K562 (cell line): ENCODE data around the gene HNRNPH3. TPM values are rescaled to one million over a fixed set of nuclear protein-coding genes. Genes with fewer than 3 reads are reported as not detected.

Experiments
- ARID3A ChIP-seq: IDR thresholded peaks from 2 replicates; pipeline ENCODE4 v1.6.1; 2012; ENCODE audit warnings: low read depth, low read length, improper control_type of control experiment, borderline replicate concordance
- DPF2 ChIP-seq: fragments of 450-650 bp; IDR thresholded peaks from 2 replicates; pipeline ENCODE4 v1.6.1; 2016
- EP400 ChIP-seq: fragments of 450-650 bp; IDR thresholded peaks from 2 replicates; pipeline ENCODE4 v1.6.1; 2017; ENCODE audit warnings: antibody characterized with exemption, mild to moderate bottlenecking, moderate library complexity
- HMG20A ChIP-seq: fragments of 450-650 bp; formaldehyde crosslinking; conservative IDR thresholded peaks from 2 replicates; pipeline ENCODE4 v1.4.0; 2020; ENCODE audit warnings: mild to moderate bottlenecking, mixed read lengths
- MAFG ChIP-seq: fragments of 450-650 bp; conservative IDR thresholded peaks from 2 replicates; pipeline ENCODE4 v1.6.1; 2016; ENCODE audit warnings: missing genetic modification characterization, missing compliant biosample characterization
- NCOR1 ChIP-seq: fragments of 450-650 bp; IDR thresholded peaks from 2 replicates; pipeline ENCODE4 v1.6.1; 2016; ENCODE audit warnings: mild to moderate bottlenecking, moderate library complexity
- POLR3A ChIP-seq: IDR thresholded peaks from 2 replicates; pipeline ENCODE4 v1.6.1; 2011; ENCODE audit warnings: borderline replicate concordance, mild to moderate bottlenecking, moderate library complexity; ENCODE audit not compliant: insufficient read length, insufficient read depth; ENCODE audit errors: extremely low read depth
- RAD51 ChIP-seq: fragments of 450-650 bp; IDR thresholded peaks from 2 replicates; pipeline ENCODE4 v1.7.1; 2016; ENCODE audit warnings: low read depth, mild to moderate bottlenecking, borderline replicate concordance
- RREB1 ChIP-seq: fragments of 250-450 bp; sonication (Bioruptor Pico); IDR thresholded peaks from 2 replicates; pipeline ENCODE4 v1.4.0; 2020
- SNRNP70 ChIP-seq: fragments of 200-400 bp; formaldehyde crosslinking; optimal IDR thresholded peaks from 2 replicates; pipeline ENCODE3; 2017; ENCODE audit warnings: low read depth, low read length
- TFE3 ChIP-seq: fragments of 450-650 bp; formaldehyde crosslinking; IDR thresholded peaks from 2 replicates; pipeline ENCODE4 v1.4.0; 2020; ENCODE audit warnings: mild to moderate bottlenecking, mixed read lengths
- TOE1 ChIP-seq, 2 experiments: fragments of 450-650 bp in 1 of 2; sonication (generic) in 1 of 2; formaldehyde crosslinking in 1 of 2; IDR thresholded peaks; 2 replicates each; pipeline versions ENCODE4 v1.7.1 to v1.8.0; 2016 to 2022; ENCODE audit warnings: borderline replicate concordance in 2 of 2, mild to moderate bottlenecking in 2 of 2, antibody characterized with exemption in 1 of 2, inconsistent platforms in 1 of 2, low read depth in 1 of 2, missing genetic modification reagents in 1 of 2, moderate library complexity in 1 of 2
- ZNF316 ChIP-seq: fragments of 450-650 bp; IDR thresholded peaks from 2 replicates; pipeline ENCODE4 v1.6.1; 2016
- ZNF395 ChIP-seq: fragments of 200-800 bp; sonication (Bioruptor generic); IDR thresholded peaks from 2 replicates; pipeline ENCODE4 v1.6.1; 2017; ENCODE audit warnings: missing genetic modification characterization, missing compliant biosample characterization
- ZNF707 ChIP-seq: fragments of 250-450 bp; sonication (Bioruptor Pico); conservative IDR thresholded peaks from 2 replicates; pipeline ENCODE4 v1.8.0; 2022; ENCODE audit warnings: inconsistent platforms, mild to moderate bottlenecking, moderate library complexity
- polyA plus RNA-seq, 8 experiments: library from polyadenylated mRNA; depleted of rRNA in 4 of 8; stranded (reverse) in 5 of 8; unstranded in 3 of 8; fragments of >200 nt; fragmentation: Nextera tagmentation in 2 of 8; fragmentation: Illumina TruSeq in 1 of 8; extraction: Ambion mirVana in 2 of 8; extraction: Trizol in 1 of 8; gene quantifications; 2 replicates each; pipeline versions ENCODE4 v1.2.1 to v1.2.3, GENCODE V29; 2011 to 2014; ENCODE audit warnings: inconsistent platforms in 1 of 8, missing spikeins in 1 of 8
- total RNA-seq, 7 experiments: library from RNA; depleted of rRNA in 6 of 7; stranded (reverse); fragments of >200 nt in 6 of 7; fragmentation: Illumina TruSeq in 2 of 7; extraction: Trizol in 2 of 7; gene quantifications; 2 replicates each; pipeline versions ENCODE4 v1.2.1 to v1.2.3, GENCODE V29; 2011 to 2021; ENCODE audit warnings: low replicate concordance in 1 of 7

Gene HNRNPH3
- total and polyA plus RNA-seq, 9 of the 15 experiments (the other 6 are each of a cell fraction or from before 2014, with no cell fraction given) = 52.8 to 562 (median 152) TPM

- no peak for TF ChIP-seq SNRNP70
- 0 out of 2 replicates have a peak, but pooled peaks have one; percentile 18 for TF ChIP-seq MAFG (tag)
- no peak for TF ChIP-seq POLR3A
- no peak for TF ChIP-seq ZNF395 (CRISPR knock-in tag)
- TF ChIP-seq DPF2 = no peak
- TF ChIP-seq ZNF316 = peak; percentile 70
- TF ChIP-seq NCOR1 = 0 out of 2 replicates have a peak, but pooled peaks have one; percentile 2
- TF ChIP-seq RAD51 = peak; percentile 75
- no peak for TF ChIP-seq HMG20A (CRISPR knock-in tag)
- 0 out of 2 replicates have a peak, but pooled peaks have one; percentile 47 for TF ChIP-seq TOE1 (IDR thresholded peaks at IDR 0.05; ENCODE audit: borderline replicate concordance)
- no peak for TF ChIP-seq TOE1 (CRISPR knock-in tag; IDR thresholded peaks at IDR 0.05; ENCODE audit: borderline replicate concordance, low read depth)
- TF ChIP-seq TFE3 (CRISPR knock-in tag) = peak; percentile 86
- TF ChIP-seq ARID3A = peak; percentile 58; the same call in 1 of the 2 replicates
- TF ChIP-seq RREB1 (CRISPR knock-in tag) = no peak
- no peak for TF ChIP-seq ZNF707 (CRISPR knock-in tag)
- peak; percentile 19 for TF ChIP-seq EP400
Measured at GRCh38 chr10:68333440-68334431, 1.9 kb downstream of the HNRNPH3 start (continued).
